ENCODE results near the gene PGLYRP1. TPM values are rescaled to one million over a fixed set of nuclear protein-coding genes. Genes with fewer than 3 reads are reported as not detected.

The PGLYRP1 gene
- total RNA-seq, 2 experiments from 2014 or later = not detected

- CTCF ChIA-PET (ENCODE audit: unreplicated experiment) = no interaction called here
- H3K27ac ChIP-seq (ENCODE audit: low read depth, low read length, poor library complexity, severe bottlenecking) = no peak overlapping the region
- BruUV-seq (replicated peaks) = no TSS peak
- intact Hi-C loops (cut with micrococcal nuclease; ENCODE audit: unreplicated experiment) = loop anchor here (10.0 kb wide), 1 partner anchor 159 kb away; no protein-coding TSS in a partner anchor
- H3K4me3 ChIP-seq (ENCODE audit: low read depth, low read length, poor library complexity, severe bottlenecking) = no peak overlapping the region
- POLR2A ChIA-PET = no interaction called here
- no peaks in the 10 kb centered on the region for H3K9me2 ChIP-seq (ENCODE audit: insufficient read depth, low read length)
- H4K20me1 ChIP-seq (ENCODE audit: insufficient read depth, low read length) = no peaks in the 10 kb centered on the region
- no peak for DNase-seq (ENCODE audit: low spot score)
- no peak for TF ChIP-seq CTCF (conservative IDR thresholded peaks at IDR 0.05; ENCODE audit: low read length)
- TF ChIP-seq EZH2phosphoT487 (IDR thresholded peaks at IDR 0.05; ENCODE audit: borderline replicate concordance, low read depth, low read length) = no peak
- H3K36me3 ChIP-seq (ENCODE audit: insufficient read depth, low read length) = peaks cover 8% of the 10 kb centered on the region; the same call in 1 of the 2 replicates
- H2AFZ ChIP-seq (ENCODE audit: low read length) = no peak overlapping the region
- peaks cover 4% of the 10 kb centered on the region; the same call in 1 of the 2 replicates for H3K9me3 ChIP-seq (ENCODE audit: low read length)
- H3K4me1 ChIP-seq (ENCODE audit: insufficient read depth, low read length, poor library complexity, severe bottlenecking) = no peaks in the 10 kb centered on the region
- no peak overlapping the region for H3K4me2 ChIP-seq (ENCODE audit: low read length)
- H3K79me2 ChIP-seq (ENCODE audit: insufficient read depth, low read depth, low read length) = no peaks in the 10 kb centered on the region
Observed at GRCh38 chr19:46025835-46026234, 3.0 kb upstream of the PGLYRP1 start.

DNA sequence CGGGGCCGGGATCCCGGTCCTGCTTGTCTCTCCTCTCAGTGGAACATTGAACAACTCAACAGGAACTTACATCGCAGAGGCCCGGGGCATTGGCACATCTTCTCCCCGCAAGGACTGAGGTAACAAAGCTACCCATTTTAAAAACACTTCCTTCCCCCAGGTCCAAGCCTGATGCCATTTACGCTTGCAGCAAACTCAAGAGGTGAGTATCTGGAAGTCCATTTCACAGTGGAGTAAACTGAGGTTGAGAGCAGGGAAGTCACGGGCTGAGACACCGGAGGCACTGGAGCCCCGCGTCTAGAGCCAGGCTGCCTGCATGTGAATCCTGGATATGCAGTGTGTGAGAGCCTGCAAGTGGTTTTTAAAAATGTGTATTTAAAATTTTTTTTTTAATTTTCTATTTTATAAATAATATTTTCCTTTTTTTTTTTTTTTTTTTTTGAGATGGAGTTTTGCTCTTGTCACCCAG lies 492 bp upstream of the PGLYRP1 start:
- BruUV-seq (replicated peaks) = no TSS peak
- H4K20me1 ChIP-seq (ENCODE audit: insufficient read depth, low read length) = no peaks in the 10 kb centered on the region
- H3K27ac ChIP-seq (ENCODE audit: low read depth, low read length, poor library complexity, severe bottlenecking) = no peak overlapping the region
- H3K4me1 ChIP-seq (ENCODE audit: insufficient read depth, low read length, poor library complexity, severe bottlenecking) = no peaks in the 10 kb centered on the region
- H3K9me2 ChIP-seq (ENCODE audit: insufficient read depth, low read length) = no peaks in the 10 kb centered on the region
- H2AFZ ChIP-seq (ENCODE audit: low read length) = no peak overlapping the region
- ChIA-PET CTCF (ENCODE audit: unreplicated experiment) (no interaction called here), POLR2A (no interaction called here)
- H3K4me3 ChIP-seq (ENCODE audit: low read depth, low read length, poor library complexity, severe bottlenecking) = no peak overlapping the region
- no peak for TF ChIP-seq EZH2phosphoT487 (IDR thresholded peaks at IDR 0.05; ENCODE audit: borderline replicate concordance, low read depth, low read length)
- no peak for TF ChIP-seq CTCF (conservative IDR thresholded peaks at IDR 0.05; ENCODE audit: low read length)
- no peaks in the 10 kb centered on the region for H3K9me3 ChIP-seq (ENCODE audit: low read length)
- peaks cover 5% of the 10 kb centered on the region; the same call in 1 of the 2 replicates for H3K36me3 ChIP-seq (ENCODE audit: insufficient read depth, low read length)
- no peaks in the 10 kb centered on the region for H3K79me2 ChIP-seq (ENCODE audit: insufficient read depth, low read depth, low read length)
- DNase-seq (ENCODE audit: low spot score) = no peak
- intact Hi-C loops (cut with micrococcal nuclease; ENCODE audit: unreplicated experiment) = loop anchor here (10.0 kb wide), 1 partner anchor 161 kb away; no protein-coding TSS in a partner anchor
- no peak overlapping the region for H3K4me2 ChIP-seq (ENCODE audit: low read length)

GRCh38 chr19:46022061-46022430 lies 807 bp downstream of the PGLYRP1 start:
- no peaks in the 10 kb centered on the region for H3K9me2 ChIP-seq (ENCODE audit: insufficient read depth, low read length)
- no peaks in the 10 kb centered on the region for H4K20me1 ChIP-seq (ENCODE audit: insufficient read depth, low read length)
- peaks cover 5% of the 10 kb centered on the region for H3K36me3 ChIP-seq (ENCODE audit: insufficient read depth, low read length)
- H3K79me2 ChIP-seq (ENCODE audit: insufficient read depth, low read depth, low read length) = no peaks in the 10 kb centered on the region
- intact Hi-C loops (cut with micrococcal nuclease; ENCODE audit: unreplicated experiment) = loop anchor here (10.0 kb wide), 1 partner anchor 163 kb away; no protein-coding TSS in a partner anchor
- H3K4me2 ChIP-seq (ENCODE audit: low read length) = no peak overlapping the region
- CTCF ChIA-PET (ENCODE audit: unreplicated experiment) = no interaction called here
- H3K27ac ChIP-seq (ENCODE audit: low read depth, low read length, poor library complexity, severe bottlenecking) = no peak overlapping the region
- H2AFZ ChIP-seq (ENCODE audit: low read length) = no peak overlapping the region
- TF ChIP-seq EZH2phosphoT487 (IDR thresholded peaks at IDR 0.05; ENCODE audit: borderline replicate concordance, low read depth, low read length) (no peak), CTCF (conservative IDR thresholded peaks at IDR 0.05; ENCODE audit: low read length) (no peak)
- H3K4me3 ChIP-seq (ENCODE audit: low read depth, low read length, poor library complexity, severe bottlenecking) = no peak overlapping the region
- BruUV-seq (replicated peaks) = no TSS peak
- POLR2A ChIA-PET = no interaction called here
- no peaks in the 10 kb centered on the region for H3K4me1 ChIP-seq (ENCODE audit: insufficient read depth, low read length, poor library complexity, severe bottlenecking)
- DNase-seq (ENCODE audit: low spot score) = no peak
- H3K9me3 ChIP-seq (ENCODE audit: low read length) = no peaks in the 10 kb centered on the region
